GM12864 (cell line): ENCODE results near the gene TMEM151B.

Source experiments
- DNase-seq: peaks from one replicate; pipeline ENCODE4 v3.0.0-alpha.2; 2011; ENCODE audit warnings: low read depth
- H3K4me3 ChIP-seq: 2 replicates; pipeline ENCODE4 v1.5.1; 2011; ENCODE audit warnings: mild to moderate bottlenecking, low read depth, low read length, control low read depth
- TF ChIP-seq, protein P1 (sequence below): IDR thresholded peaks from 2 replicates; pipeline ENCODE4 v1.5.1; 2011; ENCODE audit warnings: low read depth, mild to moderate bottlenecking, moderate library complexity, low read length, control low read depth, inconsistent platforms; ENCODE audit errors: missing control alignments

TMEM151B gene

DNA sequence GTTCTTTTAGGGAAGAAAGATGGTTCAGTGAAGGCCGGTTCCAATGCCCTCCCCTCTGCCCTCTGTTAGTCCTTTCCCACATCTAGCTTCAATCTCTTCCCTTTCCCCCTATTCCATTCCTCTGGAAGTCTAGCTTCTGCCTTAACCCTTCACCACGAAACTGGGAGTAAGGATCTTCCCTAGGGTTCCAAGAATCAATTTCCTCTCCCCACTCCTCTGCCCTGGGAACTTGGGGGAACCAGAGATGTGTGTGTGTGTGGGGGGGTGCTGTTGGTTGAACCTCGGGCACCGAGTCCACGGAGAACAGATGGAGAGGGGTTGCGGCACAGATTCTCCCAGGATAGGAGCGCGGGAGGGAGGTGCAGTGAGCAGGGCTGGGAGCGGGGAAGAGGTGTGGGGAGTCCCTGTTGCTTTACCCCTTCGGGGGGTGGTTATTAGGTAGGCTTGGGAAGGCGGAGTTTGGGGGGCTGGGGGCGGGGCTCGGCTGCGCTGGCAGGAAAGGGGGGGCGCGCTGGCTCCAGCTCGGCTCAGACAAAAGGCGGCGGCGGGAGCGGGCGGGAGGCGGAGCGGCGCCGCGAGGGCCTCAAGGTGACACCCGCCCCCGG is at the start of gene TMEM151B:
Gene TMEM151B, plus strand, starts transcription at position 530 of the 605 bp plus-strand sequence. CDS start 293 bp downstream, outside the sequence.
- no peak for DNase-seq
- TF ChIP-seq, protein P1, sequence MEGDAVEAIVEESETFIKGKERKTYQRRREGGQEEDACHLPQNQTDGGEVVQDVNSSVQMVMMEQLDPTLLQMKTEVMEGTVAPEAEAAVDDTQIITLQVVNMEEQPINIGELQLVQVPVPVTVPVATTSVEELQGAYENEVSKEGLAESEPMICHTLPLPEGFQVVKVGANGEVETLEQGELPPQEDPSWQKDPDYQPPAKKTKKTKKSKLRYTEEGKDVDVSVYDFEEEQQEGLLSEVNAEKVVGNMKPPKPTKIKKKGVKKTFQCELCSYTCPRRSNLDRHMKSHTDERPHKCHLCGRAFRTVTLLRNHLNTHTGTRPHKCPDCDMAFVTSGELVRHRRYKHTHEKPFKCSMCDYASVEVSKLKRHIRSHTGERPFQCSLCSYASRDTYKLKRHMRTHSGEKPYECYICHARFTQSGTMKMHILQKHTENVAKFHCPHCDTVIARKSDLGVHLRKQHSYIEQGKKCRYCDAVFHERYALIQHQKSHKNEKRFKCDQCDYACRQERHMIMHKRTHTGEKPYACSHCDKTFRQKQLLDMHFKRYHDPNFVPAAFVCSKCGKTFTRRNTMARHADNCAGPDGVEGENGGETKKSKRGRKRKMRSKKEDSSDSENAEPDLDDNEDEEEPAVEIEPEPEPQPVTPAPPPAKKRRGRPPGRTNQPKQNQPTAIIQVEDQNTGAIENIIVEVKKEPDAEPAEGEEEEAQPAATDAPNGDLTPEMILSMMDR: no peak
- H3K4me3 ChIP-seq: no peak within 1 kb of the TSS

DNA sequence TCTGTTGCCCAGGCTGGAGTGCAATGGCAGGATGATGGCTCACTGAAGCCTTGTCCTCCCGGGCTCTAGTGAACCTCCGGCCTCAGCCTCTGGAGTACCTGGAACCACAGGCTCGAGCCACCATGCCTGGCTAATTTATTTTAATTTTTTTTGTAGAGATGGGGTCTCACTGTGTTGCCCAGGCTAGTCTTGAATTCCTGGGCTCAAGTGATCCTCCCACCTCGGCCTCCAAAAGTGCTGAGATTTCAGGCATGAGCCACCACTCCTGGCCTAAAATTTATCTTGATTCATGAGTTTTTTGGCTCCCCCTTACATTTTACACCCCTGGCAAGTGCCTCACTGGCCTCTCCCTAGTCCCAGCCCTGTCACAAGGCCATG is 49.3 kb upstream of the TMEM151B start:
- TF ChIP-seq, protein P1: no peak
- H3K4me3 ChIP-seq: no peak overlapping the region
- DNase-seq: no peak

DNA sequence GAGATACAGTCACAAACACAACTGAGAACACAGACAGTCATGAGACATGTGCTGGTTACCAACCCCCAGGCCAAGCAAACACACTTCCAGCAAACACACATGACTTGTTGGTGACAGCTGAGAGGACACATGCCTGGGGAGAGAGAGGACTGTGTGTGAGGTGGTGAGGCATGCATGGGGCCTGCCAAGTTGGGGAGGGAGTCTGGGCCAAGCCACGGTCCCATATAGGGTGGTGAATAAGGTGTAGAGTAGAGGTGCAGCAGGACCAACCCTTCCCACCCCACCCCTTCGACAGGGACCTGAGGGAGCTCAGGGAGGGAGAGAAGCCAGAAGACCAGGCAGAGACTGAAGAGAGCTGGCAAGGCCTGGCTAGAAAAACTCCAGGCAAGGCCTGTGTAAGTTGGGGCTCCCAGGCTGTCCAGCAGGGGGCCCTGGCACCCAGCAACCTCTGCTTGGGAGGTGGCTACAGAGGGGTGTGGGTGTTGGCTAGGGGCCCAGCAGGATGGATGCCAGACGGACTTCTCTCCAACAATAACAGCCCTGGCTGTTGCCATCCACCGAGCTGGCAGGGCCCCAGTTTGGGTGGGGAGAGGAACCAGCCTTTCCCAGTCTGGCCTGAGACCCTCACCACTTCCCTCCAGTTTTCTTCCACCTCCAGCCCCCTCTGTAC is 48.8 kb upstream of the TMEM151B start:
- no peak overlapping the region for H3K4me3 ChIP-seq
- TF ChIP-seq, protein P1: peak; percentile 95
- DNase-seq: peak; percentile 41

DNA sequence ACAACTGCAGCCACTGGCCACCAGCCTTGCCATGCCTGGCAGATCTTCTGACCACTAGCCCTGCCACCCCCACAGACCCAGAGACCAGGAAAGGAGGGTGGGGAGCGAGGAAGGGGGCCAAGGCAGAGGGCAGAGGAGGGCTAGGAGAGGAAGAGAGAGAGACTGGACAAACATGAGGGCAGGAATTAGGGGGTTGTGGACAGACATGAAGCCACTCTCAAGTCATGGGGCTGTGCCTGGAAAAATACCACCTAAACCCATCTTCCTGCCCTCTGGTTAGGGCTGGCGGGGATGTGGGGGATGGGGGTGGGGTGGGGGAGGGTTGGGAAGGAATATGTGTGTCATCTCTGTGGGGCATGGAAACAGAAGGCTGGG is 48.3 kb upstream of the TMEM151B start:
- DNase-seq: no peak
- TF ChIP-seq, protein P1: no peak
- no peak overlapping the region for H3K4me3 ChIP-seq

DNA sequence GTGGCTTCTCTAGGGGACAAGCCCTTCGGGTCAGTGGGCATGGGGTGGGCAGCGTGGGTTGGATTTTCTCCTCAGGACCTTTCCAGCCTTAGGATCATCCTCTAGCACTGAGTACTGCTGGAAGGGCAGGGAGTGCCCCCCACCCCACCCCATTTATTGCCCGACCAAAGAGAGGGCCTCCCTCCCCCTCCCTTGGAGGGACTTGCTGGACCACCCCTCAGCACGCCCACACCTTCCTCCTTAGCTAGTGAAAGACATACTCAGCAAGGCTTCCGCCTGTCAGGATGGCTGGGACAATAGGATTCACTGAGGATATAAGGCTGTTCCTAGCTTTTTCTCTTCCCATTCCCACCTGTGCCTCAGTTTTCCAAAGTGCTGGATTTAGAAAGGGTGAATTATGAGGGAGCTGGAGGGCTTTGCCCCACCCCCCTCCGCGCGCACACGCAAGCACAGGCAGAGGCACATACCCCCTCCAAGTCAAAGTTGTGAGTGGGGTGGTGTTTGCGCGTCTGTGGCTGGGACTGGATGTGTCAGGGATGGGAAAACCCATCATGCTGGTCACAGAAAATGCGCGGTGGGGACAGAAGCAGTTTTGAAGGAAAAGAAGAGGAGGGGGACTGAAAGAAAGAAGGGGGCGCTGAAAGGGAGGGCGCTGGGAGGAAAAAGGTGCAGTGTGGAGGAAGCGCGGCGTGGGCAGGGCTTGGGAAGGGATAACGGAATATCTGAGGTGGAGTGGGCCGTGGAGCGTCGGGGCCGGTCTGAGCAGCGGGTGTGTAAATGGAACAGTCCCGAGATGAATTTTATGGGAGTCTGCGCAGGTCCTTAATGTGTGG is 47.5 kb upstream of the TMEM151B start:
- DNase-seq: no peak
- peak overlapping the region; percentile 59 for H3K4me3 ChIP-seq
- TF ChIP-seq, protein P1: no peak

DNA sequence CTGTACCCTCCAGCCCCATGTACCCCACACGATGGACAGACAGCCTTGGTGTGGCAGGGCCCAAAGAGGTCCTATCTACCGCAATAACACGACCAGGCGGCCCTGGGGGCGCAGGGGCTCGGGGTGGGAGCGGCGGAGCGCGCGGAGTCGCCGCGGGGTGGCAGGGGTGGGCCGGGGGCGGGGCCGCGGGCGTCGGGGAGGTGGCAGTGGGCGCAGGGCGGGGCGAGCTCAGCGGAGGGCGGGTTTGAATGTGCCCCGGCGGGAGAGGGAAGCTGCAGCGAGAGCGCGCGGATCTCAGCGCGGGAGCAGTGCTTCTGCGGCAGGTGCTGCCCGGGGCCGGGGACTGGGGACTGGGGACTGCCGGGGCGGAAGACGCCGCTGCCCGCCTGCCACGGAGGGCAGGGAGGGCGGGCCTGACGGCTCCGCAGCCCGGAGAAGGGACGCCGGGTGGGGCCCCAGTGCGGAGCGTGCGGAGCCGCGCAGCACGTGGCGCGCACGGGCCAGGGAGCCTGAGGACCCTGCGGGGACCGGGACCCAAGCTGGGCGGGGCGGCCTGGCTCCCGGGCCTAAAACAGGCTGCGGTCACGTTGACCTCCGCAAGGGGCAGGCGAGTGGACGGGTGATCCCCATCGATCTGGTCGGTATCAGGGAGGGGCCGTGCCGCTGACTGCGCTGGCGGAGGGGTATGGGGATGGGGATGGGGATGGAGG is 46.8 kb upstream of the TMEM151B start, which contains the start of gene SLC29A1:
Gene SLC29A1, plus strand, starts transcription at position 277 of the 710 bp plus-strand sequence. CDS start 3,719 bp downstream, outside the sequence.
- TF ChIP-seq, protein P1: peak; percentile 37
- H3K4me3 ChIP-seq: peak within 1 kb of the TSS; percentile 78
- DNase-seq: no peak
